Measurements from ENCODE around the gene RERE. TPM values are rescaled to one million over a fixed set of nuclear protein-coding genes. Genes with fewer than 3 reads are reported as not detected.
A peak's percentile ranks its signal among the peaks of the same experiment; 100 is the strongest.

Gene RERE
- total RNA-seq, 2 donors from 2014 or later: 74.5 to 128 TPM

DNA sequence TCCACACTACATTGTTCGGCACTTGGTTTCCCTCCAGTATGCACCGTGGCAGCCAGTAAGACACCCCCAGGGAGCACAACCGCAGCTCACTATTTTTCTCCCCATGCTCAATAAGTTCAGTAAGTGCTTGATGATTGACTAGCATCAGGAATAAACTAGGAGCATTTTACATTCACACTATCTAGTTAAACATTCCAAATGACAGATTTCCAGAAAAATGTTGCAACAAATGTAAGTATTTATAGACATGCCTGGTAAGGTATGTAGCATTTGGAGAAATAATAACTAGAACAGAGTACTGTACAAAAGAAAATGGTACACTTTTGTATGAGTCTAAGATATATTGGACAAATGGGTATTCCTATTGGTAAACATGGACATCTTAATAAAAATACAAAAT is 406.6 kb downstream of the RERE start:
- no peak for ATAC-seq
- no peak for DNase-seq
- intact Hi-C loops (cut with DNase I): no loop called here
- Histone ChIP-seq H3K4me1 (peaks cover 97% of the 10 kb centered on the region), H3K4me3 (no peak overlapping the region), H3K9me3 (no peaks in the 10 kb centered on the region), H3K27ac (peak overlapping the region in 2 of 4 donors; percentile 79 to 80), H3K27me3 (no peaks in the 10 kb centered on the region), H3K36me3 (replicated peaks in 1 of 2; ENCODE audit: insufficient read depth in 1 of 2, low read depth in 2 of 2) (no peaks in the 10 kb centered on the region)
- WGBS, 2 donors: 81 to 89% methylated on average over 3 of the region's 3 CpGs
- no peak for TF ChIP-seq POLR2A (IDR thresholded peaks at IDR 0.05)
- TF ChIP-seq, protein P1, sequence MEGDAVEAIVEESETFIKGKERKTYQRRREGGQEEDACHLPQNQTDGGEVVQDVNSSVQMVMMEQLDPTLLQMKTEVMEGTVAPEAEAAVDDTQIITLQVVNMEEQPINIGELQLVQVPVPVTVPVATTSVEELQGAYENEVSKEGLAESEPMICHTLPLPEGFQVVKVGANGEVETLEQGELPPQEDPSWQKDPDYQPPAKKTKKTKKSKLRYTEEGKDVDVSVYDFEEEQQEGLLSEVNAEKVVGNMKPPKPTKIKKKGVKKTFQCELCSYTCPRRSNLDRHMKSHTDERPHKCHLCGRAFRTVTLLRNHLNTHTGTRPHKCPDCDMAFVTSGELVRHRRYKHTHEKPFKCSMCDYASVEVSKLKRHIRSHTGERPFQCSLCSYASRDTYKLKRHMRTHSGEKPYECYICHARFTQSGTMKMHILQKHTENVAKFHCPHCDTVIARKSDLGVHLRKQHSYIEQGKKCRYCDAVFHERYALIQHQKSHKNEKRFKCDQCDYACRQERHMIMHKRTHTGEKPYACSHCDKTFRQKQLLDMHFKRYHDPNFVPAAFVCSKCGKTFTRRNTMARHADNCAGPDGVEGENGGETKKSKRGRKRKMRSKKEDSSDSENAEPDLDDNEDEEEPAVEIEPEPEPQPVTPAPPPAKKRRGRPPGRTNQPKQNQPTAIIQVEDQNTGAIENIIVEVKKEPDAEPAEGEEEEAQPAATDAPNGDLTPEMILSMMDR (IDR thresholded peaks at IDR 0.05): no peak

DNA sequence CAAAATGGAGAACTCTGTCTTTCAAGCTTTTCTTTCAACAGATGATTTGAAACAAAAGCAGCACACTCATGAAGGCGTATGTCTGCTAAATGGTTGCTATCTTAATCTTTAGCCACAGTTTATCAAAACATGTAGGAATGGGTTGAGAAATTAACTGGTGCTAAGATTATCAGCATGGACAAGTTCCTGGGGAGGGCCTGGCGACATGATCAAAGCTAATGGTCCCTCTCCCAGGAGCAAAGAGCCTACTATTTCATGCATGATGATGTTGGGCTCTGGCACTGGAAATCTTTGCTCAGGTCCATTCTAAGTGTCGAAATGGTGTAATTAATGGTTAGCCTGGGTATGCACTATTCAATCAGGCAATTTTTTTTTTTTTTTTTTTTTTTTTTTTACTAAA is 407.8 kb downstream of the RERE start:
- H3K36me3 ChIP-seq (replicated peaks in 1 of 2; ENCODE audit: insufficient read depth in 1 of 2, low read depth in 2 of 2): no peaks in the 10 kb centered on the region
- TF ChIP-seq, protein P1 (IDR thresholded peaks at IDR 0.05): no peak
- TF ChIP-seq POLR2A (IDR thresholded peaks at IDR 0.05): no peak
- WGBS, 2 donors: 34 to 56% methylated on average over 3 of the region's 3 CpGs
- H3K9me3 ChIP-seq: no peaks in the 10 kb centered on the region
- H3K4me1 ChIP-seq: peaks cover 86% of the 10 kb centered on the region
- no peak for DNase-seq
- no peak for ATAC-seq
- H3K4me3 ChIP-seq: no peak overlapping the region
- intact Hi-C loops (cut with DNase I): no loop called here
- H3K27me3 ChIP-seq: no peaks in the 10 kb centered on the region
- H3K27ac ChIP-seq: peak overlapping the region; percentile 37 to 80 (median 72)

DNA sequence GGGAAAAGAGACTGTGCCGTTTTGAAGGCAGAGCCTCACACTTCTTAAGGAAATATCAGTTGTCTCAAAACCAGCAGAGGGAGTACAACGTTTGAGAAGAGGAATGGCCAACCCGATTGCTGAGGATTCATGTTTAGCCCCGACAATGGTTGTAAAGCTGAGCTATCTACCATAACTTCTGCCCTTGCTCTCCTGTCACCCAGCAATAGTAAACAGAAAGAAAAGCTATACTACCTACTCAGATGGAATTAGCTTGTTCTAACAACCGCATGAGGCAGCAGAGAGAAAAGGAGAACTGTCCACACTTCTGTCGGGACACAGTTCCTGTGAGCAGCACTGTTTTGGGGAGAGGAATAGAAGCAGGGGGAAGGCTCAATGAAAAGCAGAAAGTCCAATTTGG is 408.3 kb downstream of the RERE start:
- H3K9me3 ChIP-seq: no peaks in the 10 kb centered on the region
- peaks cover 81% of the 10 kb centered on the region for H3K4me1 ChIP-seq
- peak overlapping the region; percentile 35 to 80 (median 72) for H3K27ac ChIP-seq
- no peaks in the 10 kb centered on the region for H3K27me3 ChIP-seq
- WGBS, 2 donors: 2% methylated on average over 6 of the region's 6 CpGs
- DNase-seq (peak in 1 of 4 donors; percentile 42), ATAC-seq (peak; percentile 31)
- intact Hi-C loops (cut with DNase I): no loop called here
- no peaks in the 10 kb centered on the region for H3K36me3 ChIP-seq (replicated peaks in 1 of 2; ENCODE audit: insufficient read depth in 1 of 2, low read depth in 2 of 2)
- TF ChIP-seq, protein P1 (IDR thresholded peaks at IDR 0.05): peak in 5 of 7 experiments; percentile 30 to 65 (median 53)
- no peak for TF ChIP-seq POLR2A (IDR thresholded peaks at IDR 0.05)
- H3K4me3 ChIP-seq: no peak overlapping the region

DNA sequence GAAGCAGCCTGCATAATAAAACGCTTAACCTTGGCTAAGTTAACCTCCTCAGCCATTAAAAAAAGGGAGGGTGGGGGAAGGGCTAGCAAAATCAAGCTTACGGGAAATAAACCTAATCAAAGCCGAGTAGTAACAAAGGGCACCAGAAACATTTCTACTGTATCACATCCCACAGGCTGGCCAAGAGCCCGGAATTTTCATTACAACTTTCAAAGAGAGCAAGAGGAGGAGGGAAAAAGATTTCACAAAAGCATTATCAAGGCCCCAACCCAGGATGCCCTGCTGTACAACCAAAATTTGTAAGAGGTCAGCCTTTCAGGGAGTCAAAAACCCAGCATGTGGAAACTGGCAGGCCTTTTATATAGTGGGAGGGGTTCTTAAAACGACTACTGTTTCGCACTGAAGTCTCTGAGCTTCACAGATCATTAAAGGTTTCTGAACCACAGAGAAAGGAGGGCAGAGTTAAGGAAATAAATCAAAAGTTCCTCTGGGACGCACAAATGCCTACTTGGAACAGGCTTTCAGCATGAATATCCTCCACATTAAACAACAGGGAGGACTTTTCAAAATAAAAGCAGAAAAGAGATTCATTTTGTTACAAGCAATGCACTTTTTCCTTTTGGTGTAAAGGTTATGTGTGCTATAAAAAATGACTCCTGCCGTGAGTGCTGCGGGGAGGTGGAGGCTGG is 409.1 kb downstream of the RERE start:
- WGBS, 2 donors: 18 to 19% methylated on average over 9 of the region's 9 CpGs
- no peaks in the 10 kb centered on the region for H3K9me3 ChIP-seq
- peak in 1 of 3 donors; percentile 18 for TF ChIP-seq POLR2A (IDR thresholded peaks at IDR 0.05)
- TF ChIP-seq, protein P1 (IDR thresholded peaks at IDR 0.05): no peak
- peak; percentile 86 for ATAC-seq
- peak overlapping the region; percentile 48 to 80 (median 72) for H3K27ac ChIP-seq
- peak; percentile 75 to 87 (median 82) for DNase-seq
- H3K4me3 ChIP-seq: no peak overlapping the region
- intact Hi-C loops (cut with DNase I): no loop called here
- peaks cover 72% of the 10 kb centered on the region for H3K4me1 ChIP-seq
- H3K36me3 ChIP-seq (replicated peaks in 1 of 2; ENCODE audit: insufficient read depth in 1 of 2, low read depth in 2 of 2): no peaks in the 10 kb centered on the region
- no peaks in the 10 kb centered on the region for H3K27me3 ChIP-seq

DNA sequence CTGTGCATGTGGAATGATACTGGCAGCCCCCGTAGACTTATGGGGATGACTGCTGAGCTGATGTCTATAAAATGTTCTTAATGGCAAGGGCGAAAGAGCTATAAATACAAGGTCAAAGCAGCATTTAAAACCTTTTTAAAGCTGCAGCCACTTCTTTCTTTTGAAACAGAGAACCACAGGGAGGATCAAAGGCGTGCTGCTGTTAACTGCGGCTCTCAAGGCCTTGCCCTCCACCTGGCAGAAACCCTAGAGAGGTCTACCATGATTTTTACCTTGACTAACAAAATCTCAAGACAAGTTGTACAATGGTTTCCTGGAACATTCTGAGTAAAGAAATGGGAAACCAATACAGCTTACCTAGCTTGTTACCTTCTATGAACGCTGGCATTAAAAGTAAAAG is 409.8 kb downstream of the RERE start:
- TF ChIP-seq POLR2A (IDR thresholded peaks at IDR 0.05): no peak
- TF ChIP-seq, protein P1 (IDR thresholded peaks at IDR 0.05): no peak
- Histone ChIP-seq H3K4me3 (no peak overlapping the region), H3K9me3 (no peaks in the 10 kb centered on the region), H3K27me3 (no peaks in the 10 kb centered on the region), H3K27ac (peak overlapping the region; percentile 48 to 80 (median 72)), H3K4me1 (peaks cover 66% of the 10 kb centered on the region), H3K36me3 (replicated peaks in 1 of 2; ENCODE audit: insufficient read depth in 1 of 2, low read depth in 2 of 2) (no peaks in the 10 kb centered on the region)
- 29 to 33% methylated on average over 5 of the region's 5 CpGs for WGBS, 2 donors
- DNase-seq (peak in 1 of 4 donors; percentile 32), ATAC-seq (no peak)
- intact Hi-C loops (cut with DNase I): no loop called here

Data from body of pancreas (tissue), 4 donors.